Measurements from ENCODE around the gene PEPD. TPM values are rescaled to one million over a fixed set of nuclear protein-coding genes. Genes with fewer than 3 reads are reported as not detected.

Gene PEPD
- total RNA-seq, 1 experiment from 2014 or later = 83.1 TPM

DNA sequence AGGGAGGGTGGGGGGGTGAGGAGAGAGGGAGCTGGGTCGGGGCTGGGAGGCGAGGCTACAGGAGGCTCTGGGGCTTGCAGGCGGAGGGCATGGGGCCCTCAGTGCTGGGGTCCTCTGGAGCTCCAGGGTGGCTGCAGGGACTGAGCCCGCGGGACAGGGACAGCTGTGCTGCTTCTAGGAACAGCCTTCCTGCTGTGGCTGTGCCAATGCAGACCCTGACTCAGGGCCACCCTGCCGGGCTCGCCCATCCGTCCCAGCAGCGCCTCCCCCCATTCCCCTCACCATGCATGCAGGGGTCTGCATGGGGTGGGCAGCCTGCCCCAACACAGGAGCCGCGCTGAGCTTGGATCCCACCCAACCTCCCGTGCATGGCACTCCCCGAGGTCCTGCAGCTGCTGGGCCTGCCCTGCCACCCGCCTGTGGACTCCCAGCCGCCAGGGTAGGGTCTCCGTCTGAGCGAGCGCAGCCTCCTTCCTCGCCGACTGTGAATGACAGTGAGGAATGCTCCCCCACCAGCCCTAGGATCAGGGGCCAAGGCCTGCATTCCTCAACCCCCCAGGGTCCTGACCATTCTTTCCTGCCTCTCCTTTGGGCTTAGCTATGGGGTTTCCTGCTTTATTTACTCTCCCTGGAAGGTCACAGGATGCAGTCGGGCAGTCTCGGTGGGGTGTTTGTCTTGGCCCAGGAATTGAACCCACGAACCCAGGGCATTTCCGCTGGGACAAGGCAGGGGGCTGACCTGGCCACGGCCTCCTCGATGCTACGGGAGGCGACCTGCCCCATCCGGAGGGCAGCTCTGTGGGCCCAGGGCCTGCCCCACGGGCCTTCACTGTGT lies 124.7 kb downstream of the PEPD start:
- DNase-seq (ENCODE audit: low spot score) = peak; percentile 46
- TF ChIP-seq SOX15 (CRISPR knock-in tag; IDR thresholded peaks at IDR 0.05) (no peak), ZNF423 (CRISPR knock-in tag; IDR thresholded peaks at IDR 0.05) (peak; percentile 89), OVOL2 (CRISPR knock-in tag; IDR thresholded peaks at IDR 0.05; ENCODE audit: borderline replicate concordance) (no peak), GABPB1 (CRISPR knock-in tag; IDR thresholded peaks at IDR 0.05) (peak; percentile 74), NR1H2 (CRISPR knock-in tag; IDR thresholded peaks at IDR 0.05) (no peak)
- H3K4me1 Mint-ChIP-seq = peaks cover 10% of the 10 kb centered on the region
- H3K36me3 Mint-ChIP-seq = no peaks in the 10 kb centered on the region
- ATAC-seq = peak; percentile 46
- no peak overlapping the region; the same call in 1 of the 2 replicates for H3K27ac Mint-ChIP-seq
- POLR2A ChIA-PET = interaction anchor here (0.6 to 2.7 kb wide), 5 partner anchors 20 to 170 kb away, joined by 3 to 10 read pairs (median 4); partner anchors contain the start of gene CEBPG
- no peaks in the 10 kb centered on the region for H3K27me3 Mint-ChIP-seq (ENCODE audit: low read depth)
- CTCF ChIA-PET = interaction anchor here (0.7 to 6.2 kb wide), 25 partner anchors 8 to 381 kb away, joined by 3 to 46 read pairs (median 5); partner anchors contain the start of genes CEBPA and CEBPG
- no peak overlapping the region for H3K4me3 Mint-ChIP-seq
- no peaks in the 10 kb centered on the region for H3K9me3 Mint-ChIP-seq

DNA sequence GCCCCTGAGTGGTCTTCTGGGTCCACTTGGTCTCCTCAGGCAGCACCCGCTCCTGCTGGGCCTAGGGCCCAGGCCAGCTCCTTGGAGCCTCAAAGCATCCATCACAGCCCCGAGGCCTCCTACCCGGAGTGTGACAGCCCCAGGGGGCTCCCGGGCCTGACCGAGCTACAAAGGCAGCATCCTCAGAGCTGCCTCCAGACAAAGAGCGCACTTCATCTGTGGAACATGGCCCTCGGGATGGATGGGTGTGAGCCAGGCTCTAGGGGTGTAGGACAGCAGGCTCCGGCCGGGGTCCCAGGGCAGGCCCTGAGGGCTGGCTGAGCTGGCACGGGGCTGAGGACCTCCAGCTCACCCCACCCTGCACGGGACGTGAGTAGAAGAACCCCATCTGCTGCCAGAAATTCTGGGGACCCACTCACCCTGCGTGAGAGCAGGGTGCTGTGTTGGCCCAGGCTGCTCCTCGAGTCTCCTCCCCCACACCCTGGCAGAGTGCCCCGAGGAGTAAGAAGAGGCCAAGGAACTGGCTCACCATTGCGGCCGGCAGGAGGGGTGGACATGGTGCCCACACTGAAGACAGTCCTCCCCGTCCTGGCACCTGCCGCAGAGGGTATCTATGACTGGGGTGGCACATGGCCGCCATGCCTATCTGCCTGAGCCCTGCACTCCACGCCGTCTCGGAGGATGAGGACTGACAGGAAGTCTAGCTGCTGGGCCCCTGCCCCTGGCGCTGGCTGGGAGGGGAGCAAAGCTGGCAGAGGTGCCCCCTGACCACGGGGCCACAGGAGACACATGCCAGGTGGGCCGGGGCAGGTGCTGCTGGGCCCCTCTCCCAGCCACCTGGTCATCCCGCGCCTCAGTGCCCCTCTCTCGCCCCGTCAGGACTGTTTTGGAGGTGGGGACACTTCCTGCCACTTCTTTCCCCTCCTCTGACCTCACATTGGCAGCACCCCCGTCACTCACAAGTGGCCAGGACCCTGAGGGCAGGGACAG lies 125.7 kb downstream of the PEPD start:
- TF ChIP-seq SMAD4 (CRISPR knock-in tag; IDR thresholded peaks at IDR 0.05) = no peak
- TF ChIP-seq, protein P1, sequence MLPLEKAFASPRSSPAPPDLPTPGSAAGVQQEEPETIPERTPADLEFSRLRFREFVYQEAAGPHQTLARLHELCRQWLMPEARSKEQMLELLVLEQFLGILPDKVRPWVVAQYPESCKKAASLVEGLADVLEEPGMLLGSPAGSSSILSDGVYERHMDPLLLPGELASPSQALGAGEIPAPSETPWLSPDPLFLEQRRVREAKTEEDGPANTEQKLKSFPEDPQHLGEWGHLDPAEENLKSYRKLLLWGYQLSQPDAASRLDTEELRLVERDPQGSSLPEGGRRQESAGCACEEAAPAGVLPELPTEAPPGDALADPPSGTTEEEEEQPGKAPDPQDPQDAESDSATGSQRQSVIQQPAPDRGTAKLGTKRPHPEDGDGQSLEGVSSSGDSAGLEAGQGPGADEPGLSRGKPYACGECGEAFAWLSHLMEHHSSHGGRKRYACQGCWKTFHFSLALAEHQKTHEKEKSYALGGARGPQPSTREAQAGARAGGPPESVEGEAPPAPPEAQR (CRISPR knock-in tag; IDR thresholded peaks at IDR 0.05) = no peak
- TF ChIP-seq, protein P2, sequence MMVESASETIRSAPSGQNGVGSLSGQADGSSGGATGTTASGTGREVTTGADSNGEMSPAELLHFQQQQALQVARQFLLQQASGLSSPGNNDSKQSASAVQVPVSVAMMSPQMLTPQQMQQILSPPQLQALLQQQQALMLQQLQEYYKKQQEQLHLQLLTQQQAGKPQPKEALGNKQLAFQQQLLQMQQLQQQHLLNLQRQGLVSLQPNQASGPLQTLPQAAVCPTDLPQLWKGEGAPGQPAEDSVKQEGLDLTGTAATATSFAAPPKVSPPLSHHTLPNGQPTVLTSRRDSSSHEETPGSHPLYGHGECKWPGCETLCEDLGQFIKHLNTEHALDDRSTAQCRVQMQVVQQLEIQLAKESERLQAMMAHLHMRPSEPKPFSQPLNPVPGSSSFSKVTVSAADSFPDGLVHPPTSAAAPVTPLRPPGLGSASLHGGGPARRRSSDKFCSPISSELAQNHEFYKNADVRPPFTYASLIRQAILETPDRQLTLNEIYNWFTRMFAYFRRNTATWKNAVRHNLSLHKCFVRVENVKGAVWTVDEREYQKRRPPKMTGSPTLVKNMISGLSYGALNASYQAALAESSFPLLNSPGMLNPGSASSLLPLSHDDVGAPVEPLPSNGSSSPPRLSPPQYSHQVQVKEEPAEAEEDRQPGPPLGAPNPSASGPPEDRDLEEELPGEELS (CRISPR knock-in tag; IDR thresholded peaks at IDR 0.05) = no peak
- TF ChIP-seq, protein P3, sequence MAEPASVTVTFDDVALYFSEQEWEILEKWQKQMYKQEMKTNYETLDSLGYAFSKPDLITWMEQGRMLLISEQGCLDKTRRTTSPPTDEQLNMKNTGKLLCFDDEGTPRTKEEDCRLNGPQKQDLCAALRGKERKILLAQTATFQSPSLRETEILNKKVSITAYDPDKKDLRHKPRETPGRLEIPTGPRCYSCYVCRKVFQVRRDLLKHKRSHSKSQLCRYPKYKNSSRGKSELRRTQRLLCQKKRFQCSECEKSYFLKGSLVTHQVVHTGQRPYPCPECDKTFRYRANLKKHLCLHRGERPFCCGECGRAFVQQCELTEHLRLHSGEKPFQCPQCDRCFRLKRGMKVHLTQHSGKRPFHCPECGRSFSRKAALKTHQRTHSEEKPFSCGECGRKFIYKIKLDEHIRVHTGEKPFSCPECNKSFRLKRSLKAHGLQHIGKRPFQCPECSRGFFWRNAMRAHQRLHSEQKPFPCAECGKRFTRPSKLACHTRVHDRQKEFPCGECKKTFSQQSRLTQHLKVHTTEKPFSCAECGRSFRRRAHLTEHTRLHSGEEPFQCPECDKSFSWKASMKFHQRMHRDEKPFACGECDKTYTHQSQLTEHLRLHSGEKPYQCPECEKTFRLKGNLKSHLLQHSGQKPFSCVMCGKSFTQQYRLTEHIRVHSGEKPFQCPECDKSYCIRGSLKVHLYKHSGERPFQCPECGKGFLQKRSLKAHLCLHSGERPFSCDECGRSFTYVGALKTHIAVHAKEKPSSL (CRISPR knock-in tag; conservative IDR thresholded peaks at IDR 0.05) = no peak
- no peak for TF ChIP-seq EMX1 (CRISPR knock-in tag; IDR thresholded peaks at IDR 0.05)
- TF ChIP-seq, protein P4, sequence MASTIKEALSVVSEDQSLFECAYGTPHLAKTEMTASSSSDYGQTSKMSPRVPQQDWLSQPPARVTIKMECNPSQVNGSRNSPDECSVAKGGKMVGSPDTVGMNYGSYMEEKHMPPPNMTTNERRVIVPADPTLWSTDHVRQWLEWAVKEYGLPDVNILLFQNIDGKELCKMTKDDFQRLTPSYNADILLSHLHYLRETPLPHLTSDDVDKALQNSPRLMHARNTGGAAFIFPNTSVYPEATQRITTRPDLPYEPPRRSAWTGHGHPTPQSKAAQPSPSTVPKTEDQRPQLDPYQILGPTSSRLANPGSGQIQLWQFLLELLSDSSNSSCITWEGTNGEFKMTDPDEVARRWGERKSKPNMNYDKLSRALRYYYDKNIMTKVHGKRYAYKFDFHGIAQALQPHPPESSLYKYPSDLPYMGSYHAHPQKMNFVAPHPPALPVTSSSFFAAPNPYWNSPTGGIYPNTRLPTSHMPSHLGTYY (CRISPR knock-in tag; IDR thresholded peaks at IDR 0.05) = no peak
- TF ChIP-seq TEAD1 (CRISPR knock-in tag; IDR thresholded peaks at IDR 0.05) = no peak
- TF ChIP-seq, protein P5, sequence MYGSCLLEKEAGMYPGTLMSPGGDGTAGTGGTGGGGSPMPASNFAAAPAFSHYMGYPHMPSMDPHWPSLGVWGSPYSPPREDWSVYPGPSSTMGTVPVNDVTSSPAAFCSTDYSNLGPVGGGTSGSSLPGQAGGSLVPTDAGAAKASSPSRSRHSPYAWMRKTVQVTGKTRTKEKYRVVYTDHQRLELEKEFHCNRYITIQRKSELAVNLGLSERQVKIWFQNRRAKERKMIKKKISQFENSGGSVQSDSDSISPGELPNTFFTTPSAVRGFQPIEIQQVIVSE (CRISPR knock-in tag; IDR thresholded peaks at IDR 0.05; ENCODE audit: borderline replicate concordance) = no peak
- no peak for TF ChIP-seq HMGA2 (CRISPR knock-in tag; IDR thresholded peaks at IDR 0.05)
- CTCF ChIA-PET = interaction anchor here (0.9 to 6.2 kb wide), 12 partner anchors 11 to 382 kb away, joined by 3 to 46 read pairs (median 6); no protein-coding TSS in a partner anchor
- Mint-ChIP-seq H3K4me1 (peaks cover 10% of the 10 kb centered on the region), H3K36me3 (no peaks in the 10 kb centered on the region), H3K27me3 (ENCODE audit: low read depth) (no peaks in the 10 kb centered on the region), H3K27ac (no peak overlapping the region), H3K9me3 (no peaks in the 10 kb centered on the region), H3K4me3 (no peak overlapping the region)
- ATAC-seq = no peak
- no peak for DNase-seq (ENCODE audit: low spot score)
- POLR2A ChIA-PET = interaction anchor here (2.1 to 2.7 kb wide), 2 partner anchors 19 to 22 kb away, joined by 6 to 10 read pairs; partner anchors contain the start of gene CEBPG

Data from WTC11 (cell line).